Brain microvascular endothelial cell (primary cell): ENCODE results near the gene PLAGL1.

ENCODE experiments used
- DNase-seq: peaks from one replicate; pipeline ENCODE4 v3.0.0-alpha.2; 2020
- H3K27ac ChIP-seq: fragments of 250-450 bp; sonication (Bioruptor Pico); 2 replicates; pipeline ENCODE4 v1.5.1; 2020; ENCODE audit warnings: mild to moderate bottlenecking, moderate library complexity
- H3K27me3 ChIP-seq: fragments of 250-450 bp; sonication (Bioruptor Pico); replicated peaks from 2 replicates; pipeline ENCODE4 v1.5.1; 2020; ENCODE audit warnings: mild to moderate bottlenecking
- H3K36me3 ChIP-seq: fragments of 250-450 bp; sonication (Bioruptor Pico); replicated peaks from 2 replicates; pipeline ENCODE4 v1.5.1; 2020; ENCODE audit warnings: mild to moderate bottlenecking
- H3K4me3 ChIP-seq: 2 replicates; pipeline ENCODE4 v1.5.1; 2011; ENCODE audit warnings: low read depth, mild to moderate bottlenecking, control low read depth, low read length, moderate library complexity
- CTCF ChIP-seq: IDR thresholded peaks from 2 replicates; pipeline ENCODE4 v1.5.1; 2011; ENCODE audit warnings: low read depth, mild to moderate bottlenecking, moderate library complexity, low read length, control low read depth, inconsistent platforms; ENCODE audit errors: missing control alignments
- in situ Hi-C: cut with HindIII; loops from 2 replicates; pipeline ENCODE4 v1.10.0; 2017; ENCODE audit warnings: low sequenced_read_pairs, low pct_ligation_motif_present

The PLAGL1 gene

GRCh38 chr6:143974089-143974488 is 34.0 kb downstream of the PLAGL1 start:
- Histone ChIP-seq H3K27ac (no peak overlapping the region), H3K4me3 (no peak overlapping the region), H3K27me3 (no peaks in the 10 kb centered on the region), H3K36me3 (no peaks in the 10 kb centered on the region)
- DNase-seq, result no peak
- in situ Hi-C loops, result no loop called here
- no peak for TF ChIP-seq CTCF

DNA sequence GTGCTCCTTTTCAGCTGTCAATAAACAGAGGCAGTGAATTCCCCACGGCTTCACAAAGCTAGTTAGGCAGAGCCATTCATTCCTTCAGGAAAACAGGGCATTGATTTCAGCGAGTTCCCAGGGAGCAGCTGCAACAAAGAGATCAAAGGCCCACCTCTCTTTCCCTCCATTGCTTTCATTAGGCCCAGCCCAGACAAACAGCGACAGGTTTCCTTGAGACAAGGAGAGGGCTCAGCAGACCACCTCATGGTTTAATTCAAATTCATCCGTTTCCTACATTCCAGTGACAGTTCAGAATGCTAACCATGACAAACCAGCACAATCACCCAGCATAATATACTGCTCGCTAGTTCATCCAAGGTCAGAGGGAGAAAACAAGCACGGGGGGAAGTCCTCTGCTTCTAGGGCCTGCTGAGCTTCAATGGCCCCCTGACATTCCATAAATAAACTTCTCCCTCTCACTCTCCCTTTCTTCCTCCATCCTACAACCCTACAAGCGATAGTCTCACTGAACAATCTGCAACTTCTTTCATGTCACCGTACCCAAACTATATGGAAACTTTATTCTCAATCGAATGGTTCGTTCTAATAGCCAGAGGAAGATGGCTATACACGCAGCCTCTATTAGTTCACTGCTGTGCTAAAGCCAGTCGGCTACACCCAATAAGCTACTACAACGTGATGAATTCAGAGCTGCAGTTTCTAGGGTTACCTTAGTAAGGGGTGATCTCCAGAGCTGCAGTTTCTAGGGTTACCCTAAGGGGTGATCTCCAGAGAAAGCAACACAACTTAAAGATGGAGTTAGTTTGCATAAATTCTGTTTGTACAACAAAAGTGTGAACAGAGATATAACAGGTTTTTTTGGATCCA is 34.7 kb downstream of the PLAGL1 start:
- H3K36me3 ChIP-seq, result no peaks in the 10 kb centered on the region
- H3K27ac ChIP-seq, result no peak overlapping the region
- no peak for TF ChIP-seq CTCF
- in situ Hi-C loops, result no loop called here
- no peak for DNase-seq
- no peak overlapping the region for H3K4me3 ChIP-seq
- no peaks in the 10 kb centered on the region for H3K27me3 ChIP-seq

GRCh38 chr6:143971482-143972205 is 36.4 kb downstream of the PLAGL1 start:
- no peaks in the 10 kb centered on the region for H3K36me3 ChIP-seq
- DNase-seq, result no peak
- TF ChIP-seq CTCF, result no peak
- H3K4me3 ChIP-seq, result no peak overlapping the region
- no peaks in the 10 kb centered on the region for H3K27me3 ChIP-seq
- no peak overlapping the region for H3K27ac ChIP-seq
- in situ Hi-C loops, result no loop called here

GRCh38 chr6:143970456-143971218 is 37.4 kb downstream of the PLAGL1 start:
- TF ChIP-seq CTCF, result no peak
- Histone ChIP-seq H3K4me3 (no peak overlapping the region), H3K27ac (no peak overlapping the region), H3K27me3 (no peaks in the 10 kb centered on the region), H3K36me3 (no peaks in the 10 kb centered on the region)
- DNase-seq, result no peak
- in situ Hi-C loops, result no loop called here

GRCh38 chr6:143969077-143969476 is 39.0 kb downstream of the PLAGL1 start:
- no peak for DNase-seq
- no peaks in the 10 kb centered on the region for H3K27me3 ChIP-seq
- TF ChIP-seq CTCF, result no peak
- H3K36me3 ChIP-seq, result no peaks in the 10 kb centered on the region
- H3K27ac ChIP-seq, result no peak overlapping the region
- no peak overlapping the region for H3K4me3 ChIP-seq
- in situ Hi-C loops, result no loop called here
